ENCODE results near the gene CDH24.

The CDH24 gene

GRCh38 chr14:23089498-23090253, 32.4 kb upstream of the CDH24 start:
- DNase-seq (ENCODE audit: low spot score) = peak; percentile 22

GRCh38 chr14:23086565-23086964, 29.2 kb upstream of the CDH24 start:
- DNase-seq (ENCODE audit: low spot score) = peak; percentile 3

GRCh38 chr14:23085458-23085857, 28.1 kb upstream of the CDH24 start:
- DNase-seq (ENCODE audit: low spot score) = no peak

DNA sequence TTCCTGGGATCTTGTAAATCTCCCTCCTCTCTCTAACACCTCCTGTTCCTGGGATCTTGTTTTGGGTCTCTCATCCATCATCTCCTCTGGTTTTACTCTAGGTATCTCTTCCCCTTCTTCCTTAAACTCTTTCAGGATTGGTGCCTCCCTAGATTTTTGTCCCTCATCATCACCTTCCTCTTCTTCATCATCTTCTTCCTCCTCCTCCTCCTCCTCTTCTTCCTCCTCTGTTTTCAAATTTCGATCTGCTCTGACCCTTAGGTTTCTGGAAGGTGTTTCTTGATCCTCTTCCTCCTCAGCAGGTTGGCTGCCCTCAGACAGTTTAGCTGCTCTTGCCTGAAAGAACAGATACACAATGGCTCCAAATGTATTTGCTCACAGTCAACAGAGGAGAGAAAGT, 23.2 kb upstream of the CDH24 start:
- no peak for DNase-seq (ENCODE audit: low spot score)

DNA sequence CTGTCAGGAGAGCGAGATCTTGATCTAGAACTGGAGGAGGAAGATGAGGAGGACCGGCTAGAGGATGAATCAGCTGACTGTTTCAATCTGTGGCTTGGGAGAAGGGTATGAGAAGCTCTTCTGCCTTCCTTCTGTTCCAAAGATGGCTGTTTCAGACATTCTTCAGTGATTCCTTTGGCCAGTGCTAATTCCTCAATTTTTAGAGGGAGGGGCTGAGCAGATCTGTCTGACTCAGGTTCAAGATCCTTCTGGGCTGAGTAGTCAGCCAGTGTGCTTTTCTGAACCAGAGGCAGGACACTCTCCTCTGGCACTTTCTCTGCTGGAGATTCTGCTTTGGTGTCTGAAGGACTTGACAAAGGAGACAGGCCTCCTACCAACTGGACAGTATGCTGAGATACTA, 22.4 kb upstream of the CDH24 start:
- no peak for DNase-seq (ENCODE audit: low spot score)

GRCh38 chr14:23078692-23079116, 21.4 kb upstream of the CDH24 start:
- no peak for DNase-seq (ENCODE audit: low spot score)

DNA sequence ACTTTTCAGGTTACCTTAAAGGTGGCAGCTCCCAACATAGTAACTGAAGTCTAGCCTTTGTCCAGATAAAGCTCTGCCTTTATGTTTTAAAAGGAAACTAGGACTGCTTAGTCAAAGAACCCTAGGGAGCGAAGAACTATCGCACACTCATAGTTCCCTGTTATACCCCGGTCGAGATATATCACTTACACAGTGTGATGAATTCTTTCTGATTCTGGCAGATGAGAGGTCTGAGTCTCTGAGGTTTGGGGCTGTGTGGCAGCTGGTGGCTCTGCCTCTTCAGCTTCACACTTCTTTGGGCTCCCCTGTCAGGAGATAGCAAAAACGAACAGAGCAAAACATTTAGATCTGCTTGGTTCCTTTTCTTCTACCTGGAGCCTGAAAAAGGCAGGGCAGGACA, 20.6 kb upstream of the CDH24 start:
- no peak for DNase-seq (ENCODE audit: low spot score)

GRCh38 chr14:23076785-23077408, 19.6 kb upstream of the CDH24 start:
- no peak for DNase-seq (ENCODE audit: low spot score)

- DNase-seq (ENCODE audit: low spot score) = no peak
These were observed 17.6 kb upstream of the CDH24 start for GRCh38 chr14:23074906-23075305.

DNA sequence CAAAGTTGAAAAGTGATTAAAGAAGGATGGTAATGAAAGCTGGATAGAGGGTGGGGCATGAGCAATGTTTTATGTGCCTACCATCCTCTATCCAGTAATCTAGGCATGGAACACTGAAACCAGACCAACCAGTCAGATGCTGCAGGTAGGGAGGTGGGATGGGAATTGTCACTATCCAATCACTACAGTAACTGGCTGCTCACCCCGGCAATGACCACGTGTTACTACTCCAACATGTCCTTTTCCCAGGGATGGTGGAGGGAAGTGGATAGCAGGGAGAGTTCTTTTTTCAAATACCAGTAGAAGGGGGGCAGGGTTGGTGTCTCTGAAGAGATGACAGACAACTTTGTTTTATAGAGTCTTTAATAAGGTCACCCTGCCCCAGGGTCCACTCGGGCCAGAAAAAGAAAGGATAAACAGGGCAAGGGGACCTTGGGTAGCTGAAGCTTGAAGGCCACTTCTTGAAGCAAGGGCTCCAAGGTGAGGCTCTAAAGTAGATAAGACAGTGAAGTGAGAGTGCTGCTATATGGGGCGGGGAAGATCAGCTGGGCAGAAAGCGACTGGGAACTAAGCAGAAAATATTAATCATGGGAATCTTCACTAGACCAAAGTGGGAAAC, 14.7 kb upstream of the CDH24 start:
- DNase-seq (ENCODE audit: low spot score) = peak; percentile 49

DNA sequence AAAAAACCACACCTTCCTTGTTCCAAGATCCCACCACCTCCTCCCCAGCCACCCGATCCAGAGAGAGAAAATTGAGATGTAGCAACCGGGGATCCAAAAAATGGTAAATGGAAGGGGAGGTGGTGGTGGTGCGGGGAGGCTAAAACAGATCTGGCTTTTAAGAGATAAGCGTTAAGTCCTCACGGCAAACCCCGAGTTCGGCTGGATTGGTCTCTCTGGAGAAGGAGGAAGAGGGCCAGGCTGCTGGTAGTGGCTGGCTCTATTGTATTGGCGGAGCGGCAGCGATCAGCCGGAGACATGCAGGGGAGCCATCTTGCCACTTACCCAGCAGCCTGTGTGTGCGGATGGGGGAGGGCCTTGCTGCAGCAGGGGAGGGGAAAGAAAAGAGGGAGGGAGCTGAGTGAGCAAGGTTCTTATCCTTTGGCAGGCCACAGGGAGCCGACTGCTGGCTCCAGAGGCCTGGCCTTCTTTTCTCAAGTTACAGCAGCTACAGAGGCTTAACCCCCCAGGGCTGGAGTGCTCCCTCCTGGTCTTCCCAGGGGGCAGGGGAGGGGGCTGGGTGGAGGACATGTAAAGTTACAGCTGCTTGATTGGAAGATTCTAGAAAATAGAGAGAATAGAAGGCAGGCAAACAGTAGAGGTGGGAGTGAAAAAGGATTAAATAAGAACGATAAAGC, 14.1 kb upstream of the CDH24 start:
- DNase-seq (ENCODE audit: low spot score) = peak; percentile 89

DNA sequence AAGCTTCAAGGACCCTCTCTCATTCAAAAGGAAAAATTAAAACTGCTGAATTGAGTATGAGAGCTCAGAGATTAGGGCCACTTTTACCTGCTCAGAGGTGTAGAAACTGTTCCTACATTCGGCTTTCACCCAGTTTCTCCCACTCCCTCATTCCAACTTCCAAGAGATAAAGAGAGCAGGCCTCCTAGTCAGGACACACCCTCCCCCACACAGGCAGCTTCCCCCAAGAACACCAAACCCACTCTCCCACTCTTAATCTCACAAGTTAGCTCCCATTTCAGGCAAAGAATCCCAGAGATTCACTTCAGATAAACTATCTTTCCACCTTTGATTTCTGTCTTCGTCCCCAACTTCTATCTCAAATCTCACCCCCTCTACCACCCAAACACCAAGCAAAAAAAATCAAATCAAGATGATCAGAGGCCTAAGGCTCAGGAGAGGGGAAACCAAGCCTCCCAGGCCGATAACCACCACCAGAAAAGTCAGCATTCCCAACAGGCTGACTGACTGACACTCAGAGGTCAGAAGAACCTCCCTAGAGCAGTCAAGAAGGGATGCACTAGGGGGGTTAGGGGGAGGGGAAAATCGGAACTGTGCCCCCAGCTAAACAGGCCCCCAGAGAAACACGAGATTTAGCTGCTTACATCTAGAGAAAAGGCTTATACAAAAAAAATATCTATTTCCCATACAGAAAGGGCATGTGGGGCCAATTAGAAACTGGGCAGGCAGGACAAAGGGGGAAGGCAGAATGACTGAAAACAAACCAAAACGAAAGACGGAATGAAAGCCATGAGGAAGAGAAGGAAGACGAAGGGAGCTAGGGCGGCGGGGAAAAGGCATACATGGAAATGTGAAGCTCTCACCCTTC, 13.2 kb upstream of the CDH24 start:
- DNase-seq (ENCODE audit: low spot score) = no peak

- DNase-seq (ENCODE audit: low spot score) = no peak
These were observed 12.1 kb upstream of the CDH24 start for GRCh38 chr14:23069413-23069806.

DNA sequence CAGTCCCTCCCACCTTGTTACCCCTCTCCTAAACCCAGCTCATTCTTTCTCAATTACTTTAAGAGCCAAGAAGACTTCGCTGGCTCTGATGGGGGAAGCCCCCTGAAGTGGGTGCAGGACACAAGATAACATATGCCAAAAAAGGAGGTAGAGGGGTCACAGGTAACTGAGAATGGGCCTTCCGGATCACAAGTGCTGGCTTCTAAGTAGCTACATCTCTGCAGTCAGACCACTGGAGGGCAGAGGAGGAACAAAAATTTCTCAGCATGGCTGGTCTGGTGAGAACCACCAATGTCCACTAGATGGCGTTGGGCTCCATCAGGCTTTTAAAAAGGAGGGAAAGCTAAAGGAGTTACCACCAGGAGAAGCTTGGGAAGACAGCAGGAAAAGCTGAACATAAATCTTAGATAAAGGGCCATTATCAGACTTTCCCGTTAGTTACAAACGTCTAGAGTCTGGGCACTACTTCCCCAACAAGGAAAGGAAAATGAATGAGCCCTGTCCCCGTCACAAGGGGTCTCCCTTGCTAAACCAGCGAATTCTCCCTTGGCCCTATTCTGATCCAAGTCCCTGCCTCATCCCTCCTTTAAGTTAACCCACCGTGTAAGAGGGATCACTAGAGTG, 11.6 kb upstream of the CDH24 start:
- DNase-seq (ENCODE audit: low spot score) = peak; percentile 86

DNA sequence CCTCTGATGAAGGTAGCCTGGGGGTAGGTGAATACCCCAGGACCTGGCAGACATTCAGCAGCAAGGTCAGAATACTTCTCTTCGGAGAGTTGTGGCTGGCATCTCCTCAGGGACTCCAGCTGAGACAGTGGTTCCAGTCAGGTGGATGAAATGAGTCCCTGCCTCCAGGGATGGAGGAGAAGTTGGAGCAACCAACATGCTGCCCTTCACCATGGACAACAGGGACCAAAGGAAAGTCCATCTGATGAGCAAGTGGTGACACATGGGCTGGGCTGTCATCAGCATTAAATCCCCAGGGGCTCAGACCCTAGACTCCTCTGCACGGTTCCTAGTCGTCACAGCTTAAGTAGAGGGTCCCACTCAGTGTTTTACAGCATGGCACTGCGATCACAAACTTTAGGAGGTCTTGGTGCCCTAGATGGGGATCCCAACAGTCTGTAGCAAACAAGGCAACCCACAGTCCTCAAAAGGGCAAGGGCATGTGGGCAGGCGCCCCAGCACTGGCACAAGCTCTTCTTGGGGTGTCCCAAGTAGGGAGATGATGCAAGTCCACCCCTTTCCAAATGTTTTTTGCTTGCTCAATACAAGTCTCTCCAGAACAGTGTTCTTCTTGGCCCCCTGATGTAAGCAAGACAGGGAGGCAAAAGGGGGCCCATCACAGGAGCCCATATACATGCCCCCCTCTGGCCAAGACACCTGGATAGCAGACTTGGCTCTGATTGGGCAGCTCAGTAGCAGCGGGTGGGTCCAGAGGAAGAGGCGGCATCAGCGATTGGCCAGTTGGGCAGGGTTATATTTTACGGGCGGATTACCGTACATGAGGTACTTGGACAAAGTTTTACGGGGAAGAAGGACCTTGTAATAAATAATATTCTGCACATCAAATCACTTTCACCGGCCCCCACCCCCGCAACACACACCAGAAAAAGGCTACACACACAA, 10.8 kb upstream of the CDH24 start:
- DNase-seq (ENCODE audit: low spot score) = peak; percentile 43

GRCh38 chr14:23066855-23067744, 9.8 kb upstream of the CDH24 start:
- DNase-seq (ENCODE audit: low spot score) = peak; percentile 37

GRCh38 chr14:23066368-23066767, 9.0 kb upstream of the CDH24 start:
- peak; percentile 29 for DNase-seq (ENCODE audit: low spot score)

GRCh38 chr14:23063601-23064000, 6.3 kb upstream of the CDH24 start:
- peak; percentile 6 for DNase-seq (ENCODE audit: low spot score)

GRCh38 chr14:23062002-23062401, 4.7 kb upstream of the CDH24 start:
- DNase-seq (ENCODE audit: low spot score) = no peak
